Urothelium cell line (cell line): Measurements from ENCODE around the gene PHKG2.

Experiments
- DNase-seq: peaks from one replicate; pipeline ENCODE4 v3.0.0; 2011; ENCODE audit warnings: low spot score, mixed read lengths
- FAIRE-seq: peaks from 2 replicates; lab custom pipeline; 2011; peaks lifted over from hg19 to GRCh38; lab: Jason Lieb, UNC

PHKG2 gene

DNA sequence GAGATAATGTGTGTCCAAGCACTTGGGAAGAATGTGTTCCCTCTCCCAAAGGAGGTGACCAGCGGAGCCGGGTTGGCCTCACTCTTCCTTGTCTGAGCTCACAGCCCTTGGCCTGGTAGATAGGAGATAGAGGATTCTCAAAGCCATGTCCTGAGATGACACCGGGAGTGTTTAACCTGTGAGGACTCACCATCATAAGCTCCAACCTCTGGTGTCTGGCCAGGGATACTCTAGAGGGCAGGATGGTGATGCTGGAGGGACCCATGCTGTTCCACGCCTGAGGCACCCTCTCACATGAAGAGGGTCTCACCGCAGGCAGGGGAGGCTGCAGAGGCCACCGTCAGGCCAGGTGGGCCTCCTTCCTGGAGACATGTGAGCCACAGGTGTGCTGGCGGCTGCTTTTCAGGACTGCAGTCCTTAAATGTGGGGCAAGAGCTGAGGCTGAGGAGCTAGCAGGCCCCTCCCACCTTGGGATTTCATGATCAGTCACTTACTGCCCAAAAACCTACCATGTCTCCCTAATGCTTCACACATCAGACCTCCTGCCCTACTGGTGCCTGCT, 45.4 kb downstream of the PHKG2 start:
- no peak for FAIRE-seq
- DNase-seq, result no peak

DNA sequence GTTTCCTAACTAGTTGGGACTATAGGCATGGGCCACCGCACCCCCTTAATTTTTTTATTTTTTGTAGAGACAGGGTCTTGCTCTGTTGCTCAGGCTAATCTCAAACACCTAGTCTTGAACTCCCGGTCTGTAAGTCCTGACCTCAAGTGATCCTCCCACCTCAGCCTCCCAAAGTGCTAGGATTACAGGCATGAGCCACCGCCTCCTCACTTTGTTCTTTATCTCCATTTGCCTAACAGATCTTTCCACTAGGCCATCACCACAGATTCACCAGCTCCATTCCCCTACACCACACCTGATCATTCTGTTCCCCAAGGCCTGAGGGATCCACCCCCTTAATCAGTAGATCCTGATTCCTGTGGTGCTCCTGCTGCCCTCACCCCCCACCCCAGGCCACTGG, 46.4 kb downstream of the PHKG2 start:
- FAIRE-seq (no peak), DNase-seq (no peak)

DNA sequence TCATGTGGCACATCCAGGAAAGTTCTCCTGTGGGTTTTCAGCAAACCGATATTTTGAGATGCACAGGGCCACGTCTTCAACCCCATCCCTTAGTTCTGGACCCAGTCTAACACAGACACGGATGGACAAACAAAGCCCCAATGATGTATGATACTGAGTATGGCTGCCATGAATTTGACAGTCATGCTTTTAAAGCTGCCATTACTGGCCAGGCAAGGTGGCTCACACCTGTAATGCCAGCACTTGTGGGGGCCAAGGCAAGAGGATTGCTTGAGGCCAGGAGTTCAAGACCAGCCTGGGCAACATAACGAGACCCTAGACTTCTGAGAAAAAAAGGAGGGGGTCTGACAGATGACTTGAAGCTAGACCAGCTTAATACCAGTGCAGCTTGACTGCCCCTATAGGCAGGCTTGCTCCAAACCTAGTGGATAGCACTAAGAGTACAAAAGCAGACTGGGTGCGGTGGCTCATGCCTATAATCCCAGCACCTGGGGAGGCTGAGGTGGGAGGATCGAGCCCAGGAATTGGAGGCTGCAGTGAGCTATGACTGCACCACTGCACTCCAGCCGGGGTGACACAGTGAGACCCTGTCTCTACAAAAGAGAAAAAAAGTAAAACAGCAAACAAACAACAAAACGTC, 49.6 kb downstream of the PHKG2 start:
- DNase-seq (no peak), FAIRE-seq (no peak)
